Skeletal muscle cell (primary cell): ENCODE measurements around the gene AKNA.
"Not testable (repeated sequence)": the region's sequence is repeated elsewhere in the genome, so short reads cannot be mapped to it uniquely, and the experiment has no call there.

Experiments
- DNase-seq: peaks from one replicate; pipeline ENCODE4 v3.0.0-alpha.2; 2010; ENCODE audit warnings: low read depth
- H3K4me3 ChIP-seq: 2 replicates; pipeline ENCODE4 v1.5.1; 2011; ENCODE audit warnings: low read depth, mild to moderate bottlenecking, control low read depth, low read length, moderate library complexity

The AKNA gene

GRCh38 chr9:114346146-114346545, 41.6 kb downstream of the AKNA start:
- DNase-seq = no peak
- no peak overlapping the region for H3K4me3 ChIP-seq

DNA sequence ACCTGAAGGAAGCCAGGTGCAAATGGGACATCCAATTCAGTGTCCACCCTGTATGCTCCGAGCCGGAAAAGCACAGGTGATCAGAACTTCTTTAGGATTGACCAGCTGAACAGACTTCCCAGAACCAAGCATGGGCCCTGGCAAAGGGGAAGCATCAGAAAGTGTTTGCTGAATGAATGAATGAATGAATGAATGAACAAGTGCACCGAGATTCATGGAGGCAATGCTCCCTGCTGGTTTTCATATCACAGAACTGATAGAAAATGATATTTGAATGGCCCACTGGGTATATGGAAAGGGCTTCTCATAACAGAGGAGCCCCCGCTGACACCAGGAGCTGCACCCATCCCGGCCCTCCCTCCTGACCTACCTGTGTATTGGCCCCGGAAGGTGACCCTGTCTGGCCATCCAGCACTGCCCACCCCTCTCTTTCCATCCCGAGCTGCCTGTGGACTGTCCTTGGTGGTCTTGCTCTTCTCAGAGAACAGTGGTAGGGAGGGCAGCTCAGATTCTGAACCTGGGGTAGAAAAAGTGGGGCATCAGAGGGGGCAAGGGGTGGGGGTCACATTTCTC, 42.2 kb downstream of the AKNA start:
- H3K4me3 ChIP-seq = no peak overlapping the region
- DNase-seq = no peak

DNA sequence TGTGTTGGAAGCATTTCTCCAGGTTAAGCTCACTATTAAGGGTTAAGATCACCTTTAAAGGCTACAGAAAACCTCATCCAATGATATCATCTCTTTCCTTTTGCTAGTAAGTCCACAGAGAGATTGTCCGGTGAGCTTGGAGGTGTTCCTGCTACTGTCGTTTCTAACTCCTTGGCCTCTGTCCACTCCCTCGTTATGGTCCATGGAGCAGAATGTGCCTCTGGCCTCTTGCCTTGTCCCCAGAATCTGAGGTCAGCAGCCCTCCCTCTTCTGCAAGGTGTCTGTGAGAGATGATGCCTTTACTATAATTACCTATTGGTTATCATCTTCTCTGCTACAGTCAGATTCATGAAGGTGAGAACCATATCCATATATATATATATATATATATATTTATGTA, 43.1 kb downstream of the AKNA start:
- no peak overlapping the region for H3K4me3 ChIP-seq
- no peak for DNase-seq

GRCh38 chr9:114344188-114344566, 43.6 kb downstream of the AKNA start:
- no peak for DNase-seq
- H3K4me3 ChIP-seq = no peak overlapping the region

DNA sequence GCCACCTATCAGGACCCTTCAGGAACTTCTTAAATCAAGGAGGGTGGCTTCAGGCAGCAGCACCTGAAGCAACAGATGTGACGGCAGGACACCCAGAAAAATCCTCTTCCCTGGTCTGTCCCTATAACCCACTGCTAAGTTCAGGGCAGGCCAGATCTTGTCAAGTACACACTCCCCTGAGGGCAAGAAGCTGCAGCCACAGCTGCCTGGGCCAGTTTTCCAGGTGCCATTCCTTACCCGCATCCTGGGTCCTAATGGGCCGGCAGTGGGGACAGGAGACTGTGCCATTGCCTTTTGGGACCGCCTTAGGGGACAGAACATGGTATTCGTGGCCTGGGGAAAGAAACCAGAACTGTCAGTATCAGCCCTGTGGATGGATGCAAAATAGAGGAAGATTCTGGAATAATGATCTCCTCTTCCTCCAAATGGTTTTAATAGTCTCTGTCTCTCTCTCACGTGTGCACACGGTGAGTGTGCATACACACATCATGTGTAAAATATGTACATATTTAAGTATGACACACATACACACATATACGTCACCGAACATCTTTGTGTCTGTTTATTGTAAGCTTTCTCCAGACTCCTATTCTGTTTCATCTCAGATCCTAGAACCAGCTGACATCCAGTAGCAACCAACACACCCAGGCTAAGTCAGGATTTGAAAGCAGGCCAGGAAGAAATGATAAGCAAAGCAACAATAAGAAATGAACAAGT, 44.2 kb downstream of the AKNA start:
- no peak for DNase-seq
- no peak overlapping the region for H3K4me3 ChIP-seq

DNA sequence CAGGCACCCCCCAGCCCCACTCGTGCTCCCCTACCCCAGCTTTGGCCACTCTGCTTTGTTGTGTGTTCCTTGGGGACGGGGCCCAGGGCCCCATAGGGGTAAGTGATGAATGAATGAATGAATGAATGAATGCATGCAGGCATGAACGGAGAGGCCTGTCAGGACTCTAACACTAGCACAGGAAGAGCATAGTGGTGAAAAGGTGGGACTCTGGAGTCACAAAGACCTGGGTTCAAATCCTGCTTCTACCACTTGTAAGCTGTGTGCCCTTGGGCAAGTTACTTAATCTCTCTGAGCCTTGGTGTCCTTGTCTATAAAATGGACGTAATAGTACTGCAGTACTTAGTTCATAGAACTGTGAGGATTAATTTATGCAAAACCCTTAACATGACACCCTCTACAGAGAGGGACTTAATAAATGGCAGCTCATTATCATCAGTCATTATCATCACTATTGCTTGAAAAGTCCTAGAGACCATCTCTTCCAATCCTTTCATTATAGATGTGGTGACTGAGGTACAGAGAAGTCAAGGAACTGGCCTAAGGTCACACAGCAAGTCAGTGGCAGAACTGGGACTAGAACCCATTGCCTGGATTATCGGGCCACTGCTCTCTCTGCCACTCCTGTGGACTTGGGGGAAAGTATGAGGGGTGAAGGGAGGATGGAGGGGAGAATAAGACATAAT, 44.9 kb downstream of the AKNA start:
- no peak for DNase-seq
- no peak overlapping the region for H3K4me3 ChIP-seq

DNA sequence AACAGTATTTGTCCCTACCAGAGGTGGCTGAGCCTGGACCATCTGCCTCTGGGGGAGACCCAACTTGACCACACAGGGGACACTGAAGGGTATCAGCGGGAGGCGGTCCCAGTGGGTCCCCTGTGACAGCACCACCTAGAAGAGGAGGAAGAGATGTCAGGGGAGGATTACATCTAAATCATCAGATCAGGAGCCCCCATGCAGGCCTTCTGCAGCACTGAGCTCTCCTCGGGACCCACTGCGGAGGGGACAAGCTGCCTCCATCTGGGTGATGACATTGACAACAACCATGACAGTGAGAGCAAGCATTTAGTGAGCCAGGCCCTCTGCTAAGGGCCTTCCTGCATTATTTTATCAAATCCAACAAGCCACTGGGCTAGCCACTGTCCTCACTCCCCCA, 45.8 kb downstream of the AKNA start:
- H3K4me3 ChIP-seq = no peak overlapping the region
- no peak for DNase-seq

- DNase-seq = no peak
- H3K4me3 ChIP-seq = no peak overlapping the region
Measured at GRCh38 chr9:114341152-114341830, 46.5 kb downstream of the AKNA start.

GRCh38 chr9:114339130-114339908, 48.5 kb downstream of the AKNA start:
- no peak overlapping the region for H3K4me3 ChIP-seq
- no peak for DNase-seq

- DNase-seq = no peak
- no peak overlapping the region for H3K4me3 ChIP-seq
Measured at GRCh38 chr9:114338187-114338586, 49.6 kb downstream of the AKNA start.

DNA sequence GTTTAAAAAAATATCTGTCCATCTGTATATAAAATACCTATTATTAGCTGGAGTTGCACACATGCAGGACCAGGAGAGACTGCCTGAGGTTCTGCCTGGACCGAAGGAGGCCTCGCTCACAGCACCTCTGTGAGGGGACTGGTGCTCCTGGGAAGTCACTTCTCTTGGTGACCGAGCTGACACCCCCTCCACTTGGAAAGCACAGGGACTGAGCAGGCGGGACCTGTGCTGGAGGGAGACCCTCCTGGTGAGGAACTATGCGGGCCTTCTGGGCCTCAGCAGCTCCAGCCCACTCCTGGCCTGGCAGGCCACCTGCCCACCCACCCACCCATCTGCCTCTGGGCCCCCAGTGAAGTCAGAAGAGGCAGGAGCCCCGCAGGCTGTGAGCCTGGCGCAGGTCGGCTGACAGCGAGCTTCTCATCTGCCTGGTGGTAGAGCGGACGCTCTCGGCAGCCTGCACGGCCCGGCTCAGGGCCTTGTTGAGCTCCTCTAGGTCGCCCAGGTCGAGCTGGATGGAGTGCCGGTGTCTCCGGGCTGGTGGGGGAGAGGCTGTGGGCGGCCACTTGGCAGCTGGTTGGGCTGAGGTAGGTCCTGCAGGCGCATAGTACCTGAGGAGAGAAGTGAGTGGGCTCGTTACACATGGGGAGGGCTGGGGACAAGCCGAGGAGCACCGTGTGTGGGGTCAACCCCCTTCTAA, 50.9 kb downstream of the AKNA start:
- DNase-seq = no peak
- H3K4me3 ChIP-seq = no peak overlapping the region

DNA sequence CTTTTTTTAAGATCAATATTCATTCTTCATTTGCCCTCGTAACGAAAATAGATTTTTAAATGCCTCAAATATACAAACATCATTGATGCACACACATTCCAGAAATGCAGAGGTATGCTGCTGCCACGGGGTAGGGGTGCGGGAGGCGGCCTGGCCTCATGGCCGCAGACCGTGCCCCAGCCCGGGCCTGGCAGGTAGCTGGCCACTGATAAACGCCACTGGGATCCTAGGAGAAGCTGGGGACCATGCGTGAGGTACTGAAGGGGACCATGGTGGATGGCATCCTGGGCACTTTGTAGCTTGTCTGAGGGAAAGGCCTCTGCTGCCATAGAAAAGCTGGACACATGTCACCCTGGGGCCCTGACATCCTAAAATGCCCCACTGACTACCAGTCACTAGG, 51.6 kb downstream of the AKNA start:
- DNase-seq = no peak
- H3K4me3 ChIP-seq = no peak overlapping the region

DNA sequence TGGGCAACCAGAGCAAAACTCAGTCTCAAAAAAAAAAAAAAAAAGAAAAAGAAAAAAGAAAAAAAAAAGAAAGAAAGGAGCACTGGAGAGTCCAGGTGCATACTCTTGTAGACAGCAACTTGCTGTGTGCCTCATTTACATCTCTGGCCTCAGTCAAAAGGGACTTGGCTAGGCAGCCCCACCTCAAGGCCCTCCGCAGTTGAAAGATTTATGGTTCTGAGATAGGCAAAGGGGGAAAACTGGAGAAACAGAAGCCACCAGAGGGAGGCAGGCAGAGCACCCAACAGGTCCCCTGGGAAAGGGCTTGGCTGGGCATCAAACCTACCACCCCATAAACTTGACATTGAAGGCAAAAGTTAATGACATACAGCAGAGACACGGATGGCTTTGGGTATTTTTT, 52.0 kb downstream of the AKNA start:
- no peak overlapping the region for H3K4me3 ChIP-seq
- no peak for DNase-seq

- H3K4me3 ChIP-seq = no peak overlapping the region
- no peak for DNase-seq
Measured at GRCh38 chr9:114334490-114334889, 53.3 kb downstream of the AKNA start.

DNA sequence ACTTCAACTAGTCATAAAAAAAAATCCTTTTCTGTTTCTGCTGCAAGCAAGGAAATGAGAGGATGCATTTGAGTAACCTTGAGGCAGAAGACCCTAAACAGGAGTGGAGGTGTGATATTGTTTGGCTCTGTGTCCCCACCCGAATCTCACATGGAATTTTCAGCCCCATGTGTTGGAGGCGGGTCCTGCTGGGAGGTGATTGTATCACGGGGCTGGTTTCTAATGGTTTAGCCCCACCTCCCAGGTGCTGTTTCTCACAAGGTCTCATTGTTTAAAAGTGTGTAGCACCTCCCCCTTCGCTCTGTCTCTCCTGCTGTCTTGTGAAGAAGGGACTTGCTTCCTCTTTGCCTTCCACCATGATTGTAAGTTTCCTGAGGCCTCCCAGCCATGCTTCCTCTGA, 54.1 kb downstream of the AKNA start:
- DNase-seq, H3K4me3 ChIP-seq: not testable (repeated sequence)

GRCh38 chr9:114332474-114333040, 55.2 kb downstream of the AKNA start:
- H3K4me3 ChIP-seq, DNase-seq: not testable (repeated sequence)

DNA sequence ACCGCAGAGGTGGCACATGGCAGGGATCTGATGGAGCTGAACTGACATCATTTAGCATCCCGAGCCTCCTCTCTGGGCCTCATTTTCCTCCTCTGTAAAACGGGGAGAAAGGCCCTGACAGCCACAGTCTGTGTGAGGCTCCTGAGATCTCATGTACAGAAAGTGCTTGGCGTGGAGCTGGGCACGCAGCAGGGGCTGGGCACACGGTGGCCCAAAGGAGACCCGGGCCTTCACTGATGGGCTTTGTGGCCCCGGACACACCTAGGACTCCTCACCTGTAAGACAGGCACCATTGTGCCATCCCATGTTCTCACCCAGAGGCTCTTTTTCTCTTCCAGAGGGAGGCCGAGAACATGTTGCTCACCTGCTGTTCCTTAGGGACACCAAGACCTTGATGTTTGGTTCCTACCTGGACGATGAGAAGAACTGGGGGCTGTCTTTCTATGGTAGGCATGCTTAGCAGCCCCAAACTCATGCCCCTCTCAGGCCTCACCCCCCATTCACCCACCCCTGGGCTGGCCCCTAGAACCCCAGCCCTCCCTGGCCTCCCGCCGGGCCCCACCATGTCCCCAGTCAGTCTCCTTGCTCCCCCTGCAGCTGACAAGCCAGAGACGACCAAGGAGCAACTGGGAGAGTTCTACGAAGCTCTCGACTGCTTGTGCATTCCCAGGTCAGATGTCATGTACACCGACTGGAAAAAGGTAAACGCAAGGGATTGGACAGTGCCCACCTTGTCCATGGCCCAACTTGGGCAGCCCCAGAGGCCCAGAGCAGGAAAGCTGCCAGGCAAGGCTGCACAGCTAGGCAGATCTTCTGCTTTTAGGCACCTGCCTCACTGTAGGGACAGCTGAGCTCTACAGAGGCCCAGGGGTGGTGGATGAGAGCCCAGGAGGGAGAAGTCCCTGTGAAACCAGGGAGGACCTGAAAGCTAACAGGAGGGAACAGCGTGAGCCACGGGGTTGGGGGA, 56.3 kb downstream of the AKNA start:
- DNase-seq, H3K4me3 ChIP-seq: not testable (repeated sequence)

DNA sequence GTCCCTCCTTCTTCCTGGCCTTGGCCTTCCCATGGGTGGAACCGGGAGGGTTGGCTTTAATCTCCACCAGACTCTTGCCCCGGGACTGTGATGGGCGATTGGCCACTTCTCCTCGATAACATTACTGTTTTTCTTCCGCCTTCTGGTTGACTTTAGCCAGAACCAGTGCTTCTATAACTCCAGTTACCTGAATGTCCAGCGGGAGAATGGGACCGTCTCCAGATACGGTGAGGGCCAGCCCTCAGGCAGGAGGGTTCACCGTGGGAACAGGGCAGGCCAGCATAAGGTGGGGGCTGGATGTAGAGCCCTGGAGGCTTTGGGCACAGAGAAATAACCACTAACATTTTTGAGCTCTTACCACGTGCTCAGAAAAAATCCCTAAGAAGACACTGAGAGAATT, 57.1 kb downstream of the AKNA start:
- no peak overlapping the region for H3K4me3 ChIP-seq
- DNase-seq = no peak
